Measurements from ENCODE around the gene NEUROG3.

Gene NEUROG3

GRCh38 chr10:69573056-69573806 is at the start of gene NEUROG3:
Gene NEUROG3 (minus strand): TSS chr10:69573422. CDS start chr10:69573043, 379 bp downstream.
- no peak for DNase-seq

GRCh38 chr10:69620625-69621024 is 47.4 kb upstream of the NEUROG3 start:
- no peak for DNase-seq

- no peak for DNase-seq
Measured at GRCh38 chr10:69619626-69620025, 46.4 kb upstream of the NEUROG3 start.

GRCh38 chr10:69618746-69619145 is 45.5 kb upstream of the NEUROG3 start:
- DNase-seq, result no peak

GRCh38 chr10:69616358-69616757 is 43.1 kb upstream of the NEUROG3 start:
- DNase-seq, result no peak

- no peak for DNase-seq
Measured at GRCh38 chr10:69614130-69614529, 40.9 kb upstream of the NEUROG3 start.

- DNase-seq, result no peak
Measured at GRCh38 chr10:69612760-69613159, 39.5 kb upstream of the NEUROG3 start.

GRCh38 chr10:69609077-69609476 is 35.9 kb upstream of the NEUROG3 start:
- DNase-seq, result no peak

- no peak for DNase-seq
Measured at GRCh38 chr10:69600761-69601330, 27.6 kb upstream of the NEUROG3 start.

- no peak for DNase-seq
Measured at GRCh38 chr10:69588358-69588757, 15.1 kb upstream of the NEUROG3 start.

- DNase-seq, result no peak
Measured at GRCh38 chr10:69584624-69585023, 11.4 kb upstream of the NEUROG3 start.

- DNase-seq, result no peak
Measured at GRCh38 chr10:69583106-69583505, 9.9 kb upstream of the NEUROG3 start.

GRCh38 chr10:69580435-69580834 is 7.2 kb upstream of the NEUROG3 start:
- no peak for DNase-seq

GRCh38 chr10:69579464-69580060 is 6.3 kb upstream of the NEUROG3 start:
- DNase-seq, result no peak

GRCh38 chr10:69578508-69578991 is 5.3 kb upstream of the NEUROG3 start:
- DNase-seq, result no peak

GRCh38 chr10:69577268-69578232 is 4.3 kb upstream of the NEUROG3 start:
- no peak for DNase-seq

GRCh38 chr10:69576334-69577011 is 3.3 kb upstream of the NEUROG3 start:
- DNase-seq, result no peak

- DNase-seq, result no peak
Measured at GRCh38 chr10:69575164-69575722, 2.0 kb upstream of the NEUROG3 start.

GRCh38 chr10:69574571-69574978 is 1.4 kb upstream of the NEUROG3 start:
- DNase-seq, result no peak

GRCh38 chr10:69572159-69573055 is 815 bp downstream of the NEUROG3 start:
- DNase-seq, result peak; percentile 22

- no peak for DNase-seq
Measured at GRCh38 chr10:69571618-69572158, 1.5 kb downstream of the NEUROG3 start.
